ENCODE measurements around the gene EIF2B4. TPM values are rescaled to one million over a fixed set of nuclear protein-coding genes. Genes with fewer than 3 reads are reported as not detected.

EIF2B4 gene
- total RNA-seq, 2 experiments from 2014 or later = 23.9 to 32.9 TPM

DNA sequence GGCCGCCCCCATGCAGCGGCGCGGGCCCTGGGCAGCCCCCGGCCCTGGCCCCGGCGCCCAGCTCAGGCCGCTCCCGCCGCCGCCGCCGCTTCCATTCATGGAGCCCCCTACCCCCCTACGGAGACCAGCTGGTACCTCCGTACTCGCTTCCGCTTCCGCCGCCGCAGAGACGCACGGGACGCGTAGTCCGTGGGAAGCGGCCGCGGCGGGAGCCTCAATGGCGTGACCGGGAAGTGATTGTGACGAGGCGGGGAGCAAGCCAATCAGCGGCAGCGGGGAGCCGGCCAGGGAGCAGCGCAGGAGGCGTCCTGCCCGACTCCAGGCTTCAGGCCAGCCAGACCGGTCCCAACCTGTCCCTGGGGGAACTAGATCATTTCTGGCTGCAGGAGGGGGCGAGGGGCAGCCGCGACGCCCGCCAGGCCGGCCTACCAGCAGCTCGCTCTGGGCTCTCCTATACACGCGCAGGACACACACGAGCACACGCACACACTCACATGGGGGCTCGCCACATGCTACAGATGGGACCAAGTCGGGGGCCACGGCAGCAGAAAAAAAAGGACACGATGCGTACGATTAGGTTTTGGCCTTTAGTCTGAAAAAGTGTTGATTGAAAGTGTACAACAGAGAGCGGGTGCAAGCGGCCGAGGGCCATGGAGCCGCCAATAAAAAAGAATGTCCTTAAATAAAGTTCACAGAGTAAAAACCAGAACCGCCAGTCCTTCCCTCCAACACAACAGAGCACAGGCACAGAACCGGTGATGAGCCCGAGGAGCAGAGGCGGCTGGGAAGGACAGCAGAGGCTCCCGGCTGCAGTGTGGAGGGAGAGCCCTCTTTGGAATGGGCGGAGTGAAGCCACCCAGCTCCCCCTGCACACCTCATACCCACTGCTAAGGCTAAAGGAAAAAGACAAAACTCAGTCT lies 10.7 kb upstream of the EIF2B4 start, which contains the start of gene ZNF513:
ZNF513 (minus strand) TSS at position 109 of the 920 bp plus-strand sequence. CDS start 208 bp downstream, outside the sequence.
- POLR2A ChIA-PET = interaction anchor here (1.2 to 2.3 kb wide), 3 partner anchors 10 to 57 kb away, joined by 3 to 18 read pairs (median 4); partner anchors contain the start of genes MPV17 and SNX17
- Histone ChIP-seq H3K27ac (ENCODE audit: low read depth, low read length, poor library complexity, severe bottlenecking) (peak within 1 kb of the TSS; percentile 72), H4K20me1 (ENCODE audit: insufficient read depth, low read length) (no peaks in the 10 kb centered on the region), H2AFZ (ENCODE audit: low read length) (peak within 1 kb of the TSS; percentile 30; the same call in 1 of the 2 replicates), H3K4me3 (ENCODE audit: low read depth, low read length, poor library complexity, severe bottlenecking) (peak within 1 kb of the TSS; percentile 86), H3K9me2 (ENCODE audit: insufficient read depth, low read length) (no peaks in the 10 kb centered on the region), H3K36me3 (ENCODE audit: insufficient read depth, low read length) (peaks cover 93% of the 10 kb centered on the region), H3K9me3 (ENCODE audit: low read length) (no peaks in the 10 kb centered on the region), H3K4me1 (ENCODE audit: insufficient read depth, low read length, poor library complexity, severe bottlenecking) (peaks cover 19% of the 10 kb centered on the region), H3K79me2 (ENCODE audit: insufficient read depth, low read depth, low read length) (peaks cover 11% of the 10 kb centered on the region; the same call in 1 of the 2 replicates), H3K4me2 (ENCODE audit: low read length) (peak within 1 kb of the TSS; percentile 98)
- TF ChIP-seq, protein P1, sequence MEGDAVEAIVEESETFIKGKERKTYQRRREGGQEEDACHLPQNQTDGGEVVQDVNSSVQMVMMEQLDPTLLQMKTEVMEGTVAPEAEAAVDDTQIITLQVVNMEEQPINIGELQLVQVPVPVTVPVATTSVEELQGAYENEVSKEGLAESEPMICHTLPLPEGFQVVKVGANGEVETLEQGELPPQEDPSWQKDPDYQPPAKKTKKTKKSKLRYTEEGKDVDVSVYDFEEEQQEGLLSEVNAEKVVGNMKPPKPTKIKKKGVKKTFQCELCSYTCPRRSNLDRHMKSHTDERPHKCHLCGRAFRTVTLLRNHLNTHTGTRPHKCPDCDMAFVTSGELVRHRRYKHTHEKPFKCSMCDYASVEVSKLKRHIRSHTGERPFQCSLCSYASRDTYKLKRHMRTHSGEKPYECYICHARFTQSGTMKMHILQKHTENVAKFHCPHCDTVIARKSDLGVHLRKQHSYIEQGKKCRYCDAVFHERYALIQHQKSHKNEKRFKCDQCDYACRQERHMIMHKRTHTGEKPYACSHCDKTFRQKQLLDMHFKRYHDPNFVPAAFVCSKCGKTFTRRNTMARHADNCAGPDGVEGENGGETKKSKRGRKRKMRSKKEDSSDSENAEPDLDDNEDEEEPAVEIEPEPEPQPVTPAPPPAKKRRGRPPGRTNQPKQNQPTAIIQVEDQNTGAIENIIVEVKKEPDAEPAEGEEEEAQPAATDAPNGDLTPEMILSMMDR (conservative IDR thresholded peaks at IDR 0.05; ENCODE audit: low read length) = no peak
- no peak for TF ChIP-seq EZH2phosphoT487 (IDR thresholded peaks at IDR 0.05; ENCODE audit: borderline replicate concordance, low read depth, low read length)
- intact Hi-C loops (cut with micrococcal nuclease; ENCODE audit: unreplicated experiment) = no loop called here
- CTCF ChIA-PET (ENCODE audit: unreplicated experiment) = no interaction called here
- no TSS peak for BruUV-seq (replicated peaks)
- peak; percentile 93 for DNase-seq (ENCODE audit: low spot score)

DNA sequence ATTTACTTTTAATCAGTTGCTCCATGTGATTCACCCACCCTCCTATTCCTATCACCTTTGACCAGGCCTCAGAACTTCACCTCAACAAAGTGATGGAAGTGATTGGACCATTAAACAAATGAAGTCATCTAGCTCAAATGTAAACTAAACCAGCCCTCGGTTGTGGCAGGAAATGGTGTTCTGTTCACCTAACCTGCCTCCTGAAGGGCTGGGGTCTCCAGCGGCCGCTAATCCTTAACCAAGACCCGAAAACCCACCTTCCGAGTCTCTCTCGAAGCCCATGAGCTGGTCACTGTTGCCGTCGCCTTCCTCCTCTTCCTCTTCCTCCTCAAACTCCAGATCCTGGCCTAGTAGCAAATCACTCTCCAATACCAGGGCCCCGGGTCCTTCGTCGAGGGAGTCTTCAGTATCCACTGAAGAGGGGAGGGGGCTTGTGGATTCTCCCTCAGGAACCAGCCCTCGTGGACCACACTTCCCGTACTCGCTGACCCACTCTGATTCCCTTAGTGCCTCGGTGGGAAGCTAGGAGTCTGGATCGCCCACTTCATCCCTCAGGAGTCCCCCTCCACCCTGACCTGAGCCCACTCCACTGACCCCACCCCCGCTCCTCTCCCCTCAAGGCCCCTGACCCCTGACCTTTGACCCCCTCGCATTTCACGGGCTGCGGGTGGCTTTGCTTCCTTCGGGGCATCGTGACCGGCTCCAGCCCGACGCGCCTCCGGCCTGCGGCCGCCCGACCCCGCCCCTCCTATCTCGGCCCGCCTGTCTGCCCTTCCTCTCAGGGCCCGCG lies 9.9 kb upstream of the EIF2B4 start:
- Histone ChIP-seq H3K4me1 (ENCODE audit: insufficient read depth, low read length, poor library complexity, severe bottlenecking) (peaks cover 19% of the 10 kb centered on the region), H3K4me2 (ENCODE audit: low read length) (peak overlapping the region; percentile 98), H3K9me3 (ENCODE audit: low read length) (no peaks in the 10 kb centered on the region), H3K27ac (ENCODE audit: low read depth, low read length, poor library complexity, severe bottlenecking) (peak overlapping the region; percentile 72), H3K36me3 (ENCODE audit: insufficient read depth, low read length) (peaks cover 93% of the 10 kb centered on the region), H2AFZ (ENCODE audit: low read length) (peak overlapping the region; percentile 30; the same call in 1 of the 2 replicates), H4K20me1 (ENCODE audit: insufficient read depth, low read length) (no peaks in the 10 kb centered on the region), H3K4me3 (ENCODE audit: low read depth, low read length, poor library complexity, severe bottlenecking) (peak overlapping the region; percentile 86), H3K9me2 (ENCODE audit: insufficient read depth, low read length) (no peaks in the 10 kb centered on the region), H3K79me2 (ENCODE audit: insufficient read depth, low read depth, low read length) (peaks cover 11% of the 10 kb centered on the region; the same call in 1 of the 2 replicates)
- peak; percentile 40 for DNase-seq (ENCODE audit: low spot score)
- ChIA-PET POLR2A (interaction anchor here (0.7 to 2.3 kb wide), 6 partner anchors 9 to 217 kb away, joined by 3 to 18 read pairs (median 3); partner anchors contain the start of genes MPV17 and SNX17), CTCF (ENCODE audit: unreplicated experiment) (interaction anchor here (0.9 kb wide), 1 partner anchor 11 kb away, joined by 4 read pairs; no protein-coding TSS in a partner anchor)
- BruUV-seq (replicated peaks) = no TSS peak
- no peak for TF ChIP-seq EZH2phosphoT487 (IDR thresholded peaks at IDR 0.05; ENCODE audit: borderline replicate concordance, low read depth, low read length)
- intact Hi-C loops (cut with micrococcal nuclease; ENCODE audit: unreplicated experiment) = no loop called here

DNA sequence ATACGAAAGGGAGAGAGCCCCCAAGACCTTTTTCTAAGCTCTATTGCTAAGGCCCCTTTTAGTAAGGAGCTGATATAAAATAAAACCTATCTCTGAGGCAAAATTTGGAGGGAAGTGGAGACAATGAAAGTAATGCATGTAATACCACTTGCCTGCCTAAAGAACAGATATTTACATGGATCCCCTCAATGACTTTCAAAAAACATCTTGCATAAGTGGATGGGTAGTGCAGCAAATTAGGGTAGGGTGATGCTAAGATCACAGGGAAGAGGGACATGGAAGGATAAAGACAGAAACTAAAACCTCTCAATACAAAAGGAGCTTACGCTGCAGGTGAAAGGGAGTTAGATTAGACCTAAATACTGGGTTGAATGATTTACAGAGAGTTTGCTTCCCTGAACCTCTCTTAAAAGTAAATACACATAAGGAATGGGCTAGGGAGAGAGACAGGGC lies 9.3 kb upstream of the EIF2B4 start:
- ChIA-PET POLR2A (interaction anchor here (0.7 to 2.3 kb wide), 6 partner anchors 8 to 216 kb away, joined by 3 to 18 read pairs (median 3); partner anchors contain the start of genes MPV17 and SNX17), CTCF (ENCODE audit: unreplicated experiment) (interaction anchor here (0.9 kb wide), 1 partner anchor 10 kb away, joined by 4 read pairs; no protein-coding TSS in a partner anchor)
- Histone ChIP-seq H3K4me3 (ENCODE audit: low read depth, low read length, poor library complexity, severe bottlenecking) (peak overlapping the region; percentile 86), H3K4me1 (ENCODE audit: insufficient read depth, low read length, poor library complexity, severe bottlenecking) (peaks cover 19% of the 10 kb centered on the region), H3K27ac (ENCODE audit: low read depth, low read length, poor library complexity, severe bottlenecking) (peak overlapping the region; percentile 72), H4K20me1 (ENCODE audit: insufficient read depth, low read length) (no peaks in the 10 kb centered on the region), H3K9me3 (ENCODE audit: low read length) (no peaks in the 10 kb centered on the region), H3K79me2 (ENCODE audit: insufficient read depth, low read depth, low read length) (peaks cover 11% of the 10 kb centered on the region; the same call in 1 of the 2 replicates), H3K36me3 (ENCODE audit: insufficient read depth, low read length) (peaks cover 93% of the 10 kb centered on the region), H2AFZ (ENCODE audit: low read length) (no peak overlapping the region), H3K9me2 (ENCODE audit: insufficient read depth, low read length) (no peaks in the 10 kb centered on the region), H3K4me2 (ENCODE audit: low read length) (peak overlapping the region; percentile 98)
- DNase-seq (ENCODE audit: low spot score) = no peak
- TF ChIP-seq EZH2phosphoT487 (IDR thresholded peaks at IDR 0.05; ENCODE audit: borderline replicate concordance, low read depth, low read length) = no peak
- TF ChIP-seq, protein P1 (conservative IDR thresholded peaks at IDR 0.05; ENCODE audit: low read length) = no peak
- TSS peak; percentile 46 for BruUV-seq (replicated peaks)
- intact Hi-C loops (cut with micrococcal nuclease; ENCODE audit: unreplicated experiment) = no loop called here

Data from OCI-LY7 (cell line).